Sigmoid colon (tissue), 7 donors: ENCODE measurements around the gene GNG13. TPM values are rescaled to one million over a fixed set of nuclear protein-coding genes. Genes with fewer than 3 reads are reported as not detected.

Experiments used
- DNase-seq: peaks from one replicate; pipeline ENCODE4 v3.0.0-alpha.2; 2019
- H3K27ac ChIP-seq, 4 donors: fragments of 200-600 bp; sonication (generic); one replicate each; pipeline ENCODE4 v1.5.1; 2016 to 2019; ENCODE audit warnings: mild to moderate bottlenecking in 1 of 4
- H3K27me3 ChIP-seq, 3 donors: fragments of 200-600 bp; sonication (generic); one replicate each; pipeline ENCODE4 v1.5.1; 2019; ENCODE audit warnings: mild to moderate bottlenecking in 1 of 3
- H3K36me3 ChIP-seq, 4 donors: fragments of 200-600 bp; sonication (generic); one replicate each; pipeline ENCODE4 v1.5.1; 2016 to 2019
- H3K4me1 ChIP-seq, 4 donors: fragments of 200-600 bp; sonication (generic); one replicate each; pipeline ENCODE4 v1.5.1; 2017 to 2019
- H3K4me3 ChIP-seq, 4 donors: fragments of 200-600 bp; sonication (generic); one replicate each; pipeline ENCODE4 v1.5.1; 2017 to 2019; ENCODE audit warnings: mild to moderate bottlenecking in 2 of 4, moderate library complexity in 1 of 4
- H3K9me3 ChIP-seq, 4 donors: fragments of 200-600 bp in 3 of 4; sonication (generic) in 3 of 4; one replicate each; pipeline versions ENCODE4 v1.5.1 to v1.6.1; 2013 to 2019
- CTCF ChIP-seq, 4 experiments: fragments of 450-650 bp in 3 of 4; fragments of 200-600 bp in 1 of 4; IDR thresholded peaks; one replicate each; pipeline ENCODE4 v1.5.1; 2016 to 2019; ENCODE audit warnings: antibody characterized with exemption in 4 of 4, mild to moderate bottlenecking in 3 of 4, moderate library complexity in 2 of 4
- EP300 ChIP-seq, 4 donors: sonication (generic); formaldehyde crosslinking; IDR thresholded peaks; one replicate each; pipeline ENCODE4 v1.6.1; 2017; ENCODE audit warnings: antibody characterized with exemption in 4 of 4
- POLR2A ChIP-seq, 2 donors: fragments of 450-650 bp; IDR thresholded peaks; one replicate each; pipeline ENCODE4 v1.6.1; 2016; ENCODE audit warnings: antibody characterized with exemption in 2 of 2, mild to moderate bottlenecking in 2 of 2, moderate library complexity in 2 of 2
- POLR2AphosphoS5 ChIP-seq, 4 donors: sonication (generic); formaldehyde crosslinking; IDR thresholded peaks; one replicate each; pipeline ENCODE4 v1.6.1; 2017; ENCODE audit warnings: antibody characterized with exemption in 4 of 4
- WGBS, 2 donors: extraction: QIAGEN DNeasy Blood & Tissue Kit; methylation state at CpG; one replicate each; pipeline ENCODE4 v1.1.7; 2013; 5-methylcytosine and 5-hydroxymethylcytosine counted together
- intact Hi-C: fragments of 100-400 bp; cut with DNase I; formaldehyde crosslinking; loops from one replicate; pipeline ENCODE4 v1.15.1; 2023
- polyA plus RNA-seq, 3 donors: library from polyadenylated mRNA; stranded (reverse); fragments of 200-250 nt; gene quantifications; one replicate each; pipeline ENCODE4 v1.2.3, GENCODE V29; 2013
- total RNA-seq, 4 donors: library from RNA; depleted of rRNA; stranded (reverse); fragments of >200 nt; gene quantifications; one replicate each; pipeline ENCODE4 v1.1.0, GENCODE V29; 2016
- donor health status: healthy with polysubstance abuse.
- donor health status: Bipolar disorder and iron deficiency.
- donor health status: healthy.

Gene GNG13
- total and polyA plus RNA-seq, 7 donors = 0.47 to 1.2 (median 0.92) TPM; not detected in 4

- Histone ChIP-seq H3K27ac (peak overlapping the region in 3 of 4 donors; percentile 76 to 83 (median 77)), H3K27me3 (peaks cover 0 to 10% (median 8%) of the 10 kb centered on the region in 3 donors), H3K9me3 (no peaks in the 10 kb centered on the region), H3K4me1 (peaks cover 0 to 26% (median 24%) of the 10 kb centered on the region in 4 donors), H3K36me3 (peaks cover 0 to 13% (median 8%) of the 10 kb centered on the region in 4 donors), H3K4me3 (peak overlapping the region; percentile 84 to 100 (median 94))
- DNase-seq = no peak
- intact Hi-C loops = loop anchor here (2.0 kb wide), 1 partner anchor 77 kb away; no protein-coding TSS in a partner anchor
- WGBS, 2 donors = 21 to 39% methylated on average over 47 of the region's 47 CpGs
- TF ChIP-seq CTCF (IDR thresholded peaks at IDR 0.05) = no peak
- TF ChIP-seq POLR2AphosphoS5 (IDR thresholded peaks at IDR 0.05) = no peak
- TF ChIP-seq POLR2A (IDR thresholded peaks at IDR 0.05) = no peak
- no peak for TF ChIP-seq EP300 (IDR thresholded peaks at IDR 0.05)
These were observed 13.1 kb downstream of the GNG13 start for GRCh38 chr16:787321-787966.

- intact Hi-C loops = loop anchor here (2.0 kb wide), 1 partner anchor 75 kb away; no protein-coding TSS in a partner anchor
- TF ChIP-seq POLR2A (IDR thresholded peaks at IDR 0.05) (no peak), POLR2AphosphoS5 (IDR thresholded peaks at IDR 0.05) (no peak), CTCF (IDR thresholded peaks at IDR 0.05) (peak; percentile 25 to 64 (median 43)), EP300 (IDR thresholded peaks at IDR 0.05) (no peak)
- H3K4me1 ChIP-seq = peaks cover 0 to 26% (median 24%) of the 10 kb centered on the region in 4 donors
- peaks cover 0 to 13% (median 8%) of the 10 kb centered on the region in 4 donors for H3K36me3 ChIP-seq
- no peaks in the 10 kb centered on the region for H3K9me3 ChIP-seq
- peak; percentile 81 for DNase-seq
- 63 to 68% methylated on average over 58 of the region's 58 CpGs for WGBS, 2 donors
- H3K27me3 ChIP-seq = peaks cover 0 to 25% (median 24%) of the 10 kb centered on the region in 3 donors
- H3K4me3 ChIP-seq = no peak overlapping the region
- H3K27ac ChIP-seq = no peak overlapping the region
These were observed 14.7 kb downstream of the GNG13 start for GRCh38 chr16:785563-786535.

- Histone ChIP-seq H3K9me3 (no peaks in the 10 kb centered on the region), H3K4me3 (no peak overlapping the region), H3K27ac (no peak overlapping the region), H3K27me3 (peaks cover 0 to 40% (median 31%) of the 10 kb centered on the region in 3 donors), H3K36me3 (peaks cover 0 to 13% (median 8%) of the 10 kb centered on the region in 4 donors), H3K4me1 (peaks cover 0 to 25% (median 23%) of the 10 kb centered on the region in 4 donors)
- WGBS, 2 donors = 86 to 94% methylated on average over 19 of the region's 19 CpGs
- no peak for DNase-seq
- intact Hi-C loops = no loop called here
- TF ChIP-seq POLR2A (IDR thresholded peaks at IDR 0.05) = no peak
- no peak for TF ChIP-seq CTCF (IDR thresholded peaks at IDR 0.05)
- no peak for TF ChIP-seq EP300 (IDR thresholded peaks at IDR 0.05)
- TF ChIP-seq POLR2AphosphoS5 (IDR thresholded peaks at IDR 0.05) = no peak
These were observed 16.1 kb downstream of the GNG13 start for GRCh38 chr16:784431-784830.

- intact Hi-C loops = no loop called here
- no peak for DNase-seq
These were observed 17.0 kb downstream of the GNG13 start for GRCh38 chr16:783404-784161.

More at GRCh38 chr16:783404-784161, 17.0 kb downstream of the GNG13 start:
- peaks cover 0 to 47% (median 35%) of the 10 kb centered on the region in 3 donors for H3K27me3 ChIP-seq
- H3K4me1 ChIP-seq = peaks cover 0 to 18% (median 15%) of the 10 kb centered on the region in 4 donors
- H3K9me3 ChIP-seq = no peaks in the 10 kb centered on the region
- peaks cover 0 to 13% (median 8%) of the 10 kb centered on the region in 4 donors for H3K36me3 ChIP-seq
- TF ChIP-seq EP300 (IDR thresholded peaks at IDR 0.05) (no peak), POLR2A (IDR thresholded peaks at IDR 0.05) (no peak), POLR2AphosphoS5 (IDR thresholded peaks at IDR 0.05) (no peak), CTCF (IDR thresholded peaks at IDR 0.05) (no peak)
- no peak overlapping the region for H3K4me3 ChIP-seq
- WGBS, 2 donors = 34 to 55% methylated on average over 17 of the region's 17 CpGs
- H3K27ac ChIP-seq = no peak overlapping the region
